ENCODE results near the gene ZNHIT2. TPM values are rescaled to one million over a fixed set of nuclear protein-coding genes. Genes with fewer than 3 reads are reported as not detected.
A peak's percentile ranks its signal among the peaks of the same experiment; 100 is the strongest.

The ZNHIT2 gene
- total RNA-seq, 1 experiment from 2014 or later, result 20.9 TPM

GRCh38 chr11:65134240-65134951 is 16.9 kb upstream of the ZNHIT2 start, which contains the start of gene SYVN1:
TSS of gene SYVN1 (minus strand) at chr11:65134519. CDS start at chr11:65133601, 918 bp downstream.
- peak; percentile 82 for DNase-seq (ENCODE audit: low read depth)

GRCh38 chr11:65133724-65134123 is 16.2 kb upstream of the ZNHIT2 start:
- DNase-seq (ENCODE audit: low read depth), result no peak

- DNase-seq (ENCODE audit: low read depth), result no peak
These were observed 15.6 kb upstream of the ZNHIT2 start for GRCh38 chr11:65132988-65133700.

- DNase-seq (ENCODE audit: low read depth), result no peak
These were observed 14.9 kb upstream of the ZNHIT2 start for GRCh38 chr11:65132238-65132987.

- DNase-seq (ENCODE audit: low read depth), result no peak
These were observed 14.4 kb upstream of the ZNHIT2 start for GRCh38 chr11:65131895-65132237.

GRCh38 chr11:65131417-65131776 is 13.9 kb upstream of the ZNHIT2 start:
- no peak for DNase-seq (ENCODE audit: low read depth)

- DNase-seq (ENCODE audit: low read depth), result no peak
These were observed 13.3 kb upstream of the ZNHIT2 start for GRCh38 chr11:65130631-65131416.

GRCh38 chr11:65129649-65130441 is 12.3 kb upstream of the ZNHIT2 start:
- DNase-seq (ENCODE audit: low read depth), result no peak

GRCh38 chr11:65128182-65129145 is 11.0 kb upstream of the ZNHIT2 start:
- DNase-seq (ENCODE audit: low read depth), result no peak

- no peak for DNase-seq (ENCODE audit: low read depth)
These were observed 10.1 kb upstream of the ZNHIT2 start for GRCh38 chr11:65127473-65128181.

- DNase-seq (ENCODE audit: low read depth), result no peak
These were observed 9.2 kb upstream of the ZNHIT2 start for GRCh38 chr11:65126624-65127274.

- DNase-seq (ENCODE audit: low read depth), result no peak
These were observed 7.9 kb upstream of the ZNHIT2 start for GRCh38 chr11:65125197-65126056.

GRCh38 chr11:65124480-65125196 is 7.1 kb upstream of the ZNHIT2 start:
- DNase-seq (ENCODE audit: low read depth), result no peak

- DNase-seq (ENCODE audit: low read depth), result peak; percentile 93
These were observed 4.6 kb upstream of the ZNHIT2 start, which contains the start of the genes FAU and MRPL49 for GRCh38 chr11:65121865-65122696. TSS of gene FAU (minus strand) at chr11:65122134. CDS start at chr11:65121813, 321 bp downstream. TSS of gene MRPL49 (plus strand) at chr11:65122321. CDS start at chr11:65122347, 26 bp downstream.

GRCh38 chr11:65121447-65121864 is 4.0 kb upstream of the ZNHIT2 start:
- DNase-seq (ENCODE audit: low read depth), result no peak

- DNase-seq (ENCODE audit: low read depth), result no peak
These were observed 3.3 kb upstream of the ZNHIT2 start for GRCh38 chr11:65120831-65121230.
